IMR-90 (cell line): ENCODE measurements around the gene PRRT2. TPM values are rescaled to one million over a fixed set of nuclear protein-coding genes. Genes with fewer than 3 reads are reported as not detected.
"Not testable (repeated sequence)": the region's sequence is repeated elsewhere in the genome, so short reads cannot be mapped to it uniquely, and the experiment has no call there.

Experiments
- ATAC-seq: fragments of 200-7000 bp; cut with Tn5 transposase; 2 replicates; pipeline ENCODE4 v1.9.1; 2020; ENCODE audit warnings: low read depth, mild to moderate bottlenecking, moderate library complexity
- BruUV-seq: library from RNA; stranded (reverse); fragments of 400-500 nt; replicated peaks from 2 replicates; lab custom pipeline; 2021; lab: Mats Ljungman, UMichigan
- CTCF ChIA-PET: fragments of 300-600 bp; formaldehyde crosslinking; extraction: SDS; loops from one replicate; lab custom pipeline; 2021; ENCODE audit warnings: antibody characterized with exemption; lab: Yijun Ruan, JAX
- POLR2A ChIA-PET: fragments of 300-600 bp; sonication (Branson Sonifier 250); formaldehyde crosslinking; loops from one replicate; lab custom pipeline; 2022; ENCODE audit warnings: antibody characterized with exemption; ENCODE audit not compliant: unreplicated experiment; lab: Charles Lee
- DNase-seq: peaks from one replicate; pipeline ENCODE4 v3.0.0; 2013
- H2AFZ ChIP-seq: replicated peaks from 2 replicates; pipeline ENCODE3; 2013; ENCODE audit warnings: low read length, mild to moderate bottlenecking; ENCODE audit not compliant: poor library complexity
- H2AK5ac ChIP-seq: 2 replicates; pipeline ENCODE4 v1.6.1; 2013; ENCODE audit warnings: low read depth, low read length, inconsistent platforms
- H2AK9ac ChIP-seq: replicated peaks from 2 replicates; pipeline ENCODE3; 2013; ENCODE audit warnings: mild to moderate bottlenecking, low read depth, low read length, moderate library complexity; ENCODE audit not compliant: poor library complexity
- H2BK120ac ChIP-seq: 2 replicates; pipeline ENCODE4 v1.6.1; 2013; ENCODE audit warnings: low read depth, low read length, inconsistent platforms
- H2BK15ac ChIP-seq: 3 replicates; pipeline ENCODE4 v1.6.1; 2013; ENCODE audit warnings: low read depth, low read length, inconsistent platforms
- H2BK20ac ChIP-seq: 2 replicates; pipeline ENCODE4 v1.6.1; 2013; ENCODE audit warnings: low read depth, mild to moderate bottlenecking, inconsistent platforms, low read length, moderate library complexity
- H2BK5ac ChIP-seq: 2 replicates; pipeline ENCODE4 v1.6.1; 2013; ENCODE audit warnings: mild to moderate bottlenecking, low read depth, low read length, inconsistent platforms; ENCODE audit not compliant: poor library complexity, severe bottlenecking
- H3K14ac ChIP-seq: replicated peaks from 2 replicates; pipeline ENCODE4 v1.6.1; 2013; ENCODE audit warnings: low read depth, low read length, inconsistent platforms
- H3K18ac ChIP-seq: 2 replicates; pipeline ENCODE4 v1.6.1; 2013; ENCODE audit warnings: low read depth, low read length, control low read depth
- H3K23ac ChIP-seq: 2 replicates; pipeline ENCODE4 v1.6.1; 2013; ENCODE audit warnings: low read depth, low read length, inconsistent platforms
- H3K27ac ChIP-seq: 2 replicates; pipeline ENCODE4 v1.5.1; 2013; ENCODE audit warnings: mild to moderate bottlenecking, control low read depth, low read length; ENCODE audit not compliant: insufficient read depth
- H3K27me3 ChIP-seq: 2 replicates; pipeline ENCODE4 v1.6.1; 2013; ENCODE audit warnings: low read length; ENCODE audit not compliant: control insufficient read depth, insufficient read depth
- H3K36me3 ChIP-seq: 2 replicates; pipeline ENCODE4 v1.6.1; 2013; ENCODE audit warnings: low read length, mixed read lengths; ENCODE audit not compliant: control insufficient read depth, insufficient read depth
- H3K4ac ChIP-seq: 2 replicates; pipeline ENCODE4 v1.6.1; 2013; ENCODE audit warnings: low read depth, low read length, inconsistent platforms
- H3K4me1 ChIP-seq: 2 replicates; pipeline ENCODE4 v1.6.1; 2013; ENCODE audit warnings: low read length, mixed read lengths; ENCODE audit not compliant: control insufficient read depth, insufficient read depth
- H3K4me2 ChIP-seq: 2 replicates; pipeline ENCODE4 v1.6.1; 2013; ENCODE audit warnings: low read depth, mild to moderate bottlenecking, control low read depth, low read length, moderate library complexity
- H3K4me3 ChIP-seq: 2 replicates; pipeline ENCODE4 v1.5.1; 2013; ENCODE audit warnings: low read depth, mild to moderate bottlenecking, control low read depth, low read length, moderate library complexity; ENCODE audit not compliant: insufficient read depth
- H3K56ac ChIP-seq: 2 replicates; pipeline ENCODE4 v1.6.1; 2013; ENCODE audit warnings: low read length, inconsistent platforms; ENCODE audit not compliant: insufficient read depth; ENCODE audit errors: extremely low read depth
- H3K79me1 ChIP-seq, 2 experiments: 2 replicates each; pipeline ENCODE4 v1.6.1; 2013; ENCODE audit warnings: low read length in 2 of 2, inconsistent platforms in 1 of 2, low read depth in 1 of 2
- H3K9ac ChIP-seq: 2 replicates; pipeline ENCODE4 v1.6.1; 2013; ENCODE audit warnings: low read depth, low read length, control low read depth
- H3K9me1 ChIP-seq: 2 replicates; pipeline ENCODE4 v1.6.1; 2013; ENCODE audit warnings: low read length, inconsistent platforms; ENCODE audit not compliant: insufficient read depth
- H3K9me3 ChIP-seq: 2 replicates; pipeline ENCODE4 v1.6.1; 2013; ENCODE audit warnings: low read length; ENCODE audit not compliant: control insufficient read depth, insufficient read depth
- H4K20me1 ChIP-seq: 2 replicates; pipeline ENCODE4 v1.6.1; 2013; ENCODE audit warnings: low read length, inconsistent platforms; ENCODE audit not compliant: insufficient read depth
- H4K5ac ChIP-seq: 2 replicates; pipeline ENCODE4 v1.6.1; 2013; ENCODE audit warnings: mild to moderate bottlenecking, low read depth, low read length, control low read depth
- H4K8ac ChIP-seq, 2 experiments: 2 replicates each; pipeline ENCODE4 v1.6.1; 2013; ENCODE audit warnings: low read depth in 2 of 2, low read length in 2 of 2, control low read depth in 1 of 2, inconsistent platforms in 1 of 2
- H4K91ac ChIP-seq: 2 replicates; pipeline ENCODE4 v1.6.1; 2013; ENCODE audit warnings: low read depth, low read length, inconsistent platforms; ENCODE audit not compliant: insufficient read depth
- WGBS, 2 experiments: methylation state at CpG; one replicate each; pipeline versions ENCODE4 v1.1.5 to v1.1.7; 2013; ENCODE audit warnings: missing lambda C conversion rate in 2 of 2; ENCODE audit not compliant: insufficient read length in 1 of 2; ENCODE audit errors: extremely low coverage in 2 of 2; 5-methylcytosine and 5-hydroxymethylcytosine counted together
- dilution Hi-C: fragments of 300-500 bp; cut with HindIII; formaldehyde crosslinking; loops from one replicate; pipeline ENCODE4 v1.14.3; 2018; ENCODE audit warnings: low sequenced_read_pairs; ENCODE audit not compliant: unreplicated experiment
- in situ Hi-C: fragments of 300-500 bp; cut with MboI; formaldehyde crosslinking; loops from 3 replicates; pipeline ENCODE4 v1.14.3; 2019; ENCODE audit warnings: low sequenced_read_pairs, inconsistent platforms, mixed read lengths
- intact Hi-C: fragments of 100-400 bp; cut with micrococcal nuclease; formaldehyde crosslinking; loops from 2 replicates; pipeline ENCODE4 v1.10.0; 2022
- polyA plus RNA-seq, 3 experiments: library from polyadenylated mRNA; depleted of rRNA; stranded (reverse); fragments of >200 nt; gene quantifications; 2 replicates each; pipeline ENCODE4 v1.2.3, GENCODE V29; 2012; ENCODE audit warnings: low replicate concordance in 1 of 3
- total RNA-seq: library from RNA; depleted of rRNA; stranded (reverse); fragments of >200 nt; gene quantifications from 2 replicates; pipeline ENCODE4 v1.2.3, GENCODE V29; 2012

Gene PRRT2
- total and polyA plus RNA-seq, 2 of the 4 experiments (the other 2 are of a cell fraction) = 0.90 to 10.5 TPM

DNA sequence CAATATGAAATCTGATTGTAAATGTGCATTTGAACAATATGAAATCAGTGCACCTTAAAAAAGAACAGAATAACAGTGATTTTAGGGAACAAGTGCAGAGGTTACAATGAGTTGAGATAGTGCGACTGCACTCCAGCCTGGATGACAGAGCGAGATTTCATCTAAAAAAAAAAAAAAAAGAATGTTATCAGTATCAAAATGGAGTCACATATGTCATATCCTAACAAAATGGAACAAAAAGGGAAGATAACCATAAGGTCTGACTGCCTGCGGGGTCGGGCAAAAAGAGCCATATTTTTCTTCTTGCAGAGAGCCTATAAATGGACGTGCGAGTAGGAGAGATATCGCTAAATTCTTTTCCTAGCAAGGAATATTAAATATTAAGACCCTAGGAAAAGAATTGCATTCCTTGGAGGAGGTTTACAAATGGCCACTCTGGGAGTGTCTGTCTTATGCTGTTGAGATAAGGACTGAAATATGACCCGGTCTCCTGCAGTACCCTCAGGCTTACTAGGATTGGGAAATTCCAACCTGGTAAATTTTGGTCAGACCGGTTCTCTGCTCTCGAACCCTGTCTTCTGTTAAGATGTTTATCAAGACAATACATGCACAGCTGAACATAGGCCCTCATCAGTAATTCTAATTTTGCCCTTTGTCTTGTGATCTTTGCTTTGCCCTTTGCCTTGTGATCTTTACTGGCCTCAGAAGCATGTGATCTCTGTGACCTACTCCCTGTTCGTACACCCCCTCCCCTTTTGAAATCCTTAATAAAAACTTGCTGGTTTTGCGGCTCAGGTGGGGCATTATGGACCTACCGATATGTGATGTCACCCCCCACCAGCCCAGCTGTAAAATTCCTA lies 28.7 kb upstream of the PRRT2 start:
- intact Hi-C loops = loop anchor here (10.0 kb wide), 1 partner anchor 49 kb away; no protein-coding TSS in a partner anchor
- H4K91ac ChIP-seq, H3K4me1 ChIP-seq, DNase-seq, H3K4me3 ChIP-seq, H2BK15ac ChIP-seq, ATAC-seq, H2BK20ac ChIP-seq, dilution Hi-C loops, H3K14ac ChIP-seq, H2AK5ac ChIP-seq, H3K4ac ChIP-seq, H4K5ac ChIP-seq, H3K56ac ChIP-seq, H3K23ac ChIP-seq, H3K27ac ChIP-seq, H2AFZ ChIP-seq, H2BK5ac ChIP-seq, H3K9ac ChIP-seq, H3K36me3 ChIP-seq, H2AK9ac ChIP-seq, H4K20me1 ChIP-seq, BruUV-seq, H3K18ac ChIP-seq, in situ Hi-C loops, POLR2A ChIA-PET, H4K8ac ChIP-seq, H3K4me2 ChIP-seq, H3K9me3 ChIP-seq, H3K79me1 ChIP-seq, H2BK120ac ChIP-seq, CTCF ChIA-PET, H3K9me1 ChIP-seq: not testable (repeated sequence)
- no CpG with 5 or more reads among the region's 13 CpGs for WGBS, 2 experiments
- peaks cover 33% of the 10 kb centered on the region for H3K27me3 ChIP-seq
